GM19372 (cell line): Measurements from ENCODE around the gene HOXA2.

Experiments
- ATAC-seq: cut with Tn5 transposase; IDR thresholded peaks from one replicate; pipeline ENCODE4 v1.9.1; 2021; ENCODE audit warnings: mild to moderate bottlenecking, low read depth, moderate library complexity; ENCODE audit not compliant: unreplicated experiment

Gene HOXA2

DNA sequence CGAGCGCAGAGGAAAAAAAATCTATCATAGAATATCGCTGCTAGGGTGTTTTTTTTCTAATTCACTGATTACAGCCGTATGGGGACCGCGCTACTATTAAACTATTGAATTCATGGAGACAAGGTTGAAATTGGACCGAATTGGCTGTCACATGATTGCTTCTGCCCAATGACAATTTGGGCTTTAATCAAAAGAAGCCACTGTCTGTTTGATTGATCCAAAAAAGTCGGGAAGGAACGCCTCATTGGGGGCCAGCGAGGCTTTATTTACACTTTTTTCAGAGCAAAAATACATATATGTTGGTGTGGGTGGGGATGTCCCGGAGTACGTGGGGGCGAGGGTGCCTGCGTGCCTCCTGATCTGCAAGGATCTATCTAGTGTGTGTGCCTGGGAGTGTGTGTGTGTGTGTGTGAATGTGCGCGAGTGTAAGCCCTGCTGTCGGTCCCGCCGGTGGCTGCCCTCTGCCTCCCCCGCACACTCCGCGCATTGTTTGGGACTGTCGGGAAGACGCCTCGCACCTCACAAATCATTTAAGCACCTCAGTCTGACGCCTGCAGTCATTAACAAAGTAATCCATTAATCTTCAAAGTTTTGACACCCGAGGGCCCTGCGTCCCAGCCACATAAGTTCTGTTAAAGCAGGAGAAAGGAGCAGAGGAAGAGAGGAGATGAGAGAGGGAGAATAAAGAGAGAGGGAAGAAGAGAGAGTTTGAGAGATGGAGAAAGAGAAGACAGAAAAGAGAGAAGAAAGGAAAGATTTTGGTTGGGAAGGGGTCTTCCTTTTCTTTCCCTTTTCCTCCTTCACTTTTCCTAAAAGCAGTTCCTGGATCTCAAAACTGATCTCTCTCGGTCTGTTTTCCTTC, at the start of gene HOXA2:
HOXA2 (minus strand) TSS at position 103 of the 862 bp plus-strand sequence. CDS start 183 bp downstream, outside the sequence.
- no peak for ATAC-seq

DNA sequence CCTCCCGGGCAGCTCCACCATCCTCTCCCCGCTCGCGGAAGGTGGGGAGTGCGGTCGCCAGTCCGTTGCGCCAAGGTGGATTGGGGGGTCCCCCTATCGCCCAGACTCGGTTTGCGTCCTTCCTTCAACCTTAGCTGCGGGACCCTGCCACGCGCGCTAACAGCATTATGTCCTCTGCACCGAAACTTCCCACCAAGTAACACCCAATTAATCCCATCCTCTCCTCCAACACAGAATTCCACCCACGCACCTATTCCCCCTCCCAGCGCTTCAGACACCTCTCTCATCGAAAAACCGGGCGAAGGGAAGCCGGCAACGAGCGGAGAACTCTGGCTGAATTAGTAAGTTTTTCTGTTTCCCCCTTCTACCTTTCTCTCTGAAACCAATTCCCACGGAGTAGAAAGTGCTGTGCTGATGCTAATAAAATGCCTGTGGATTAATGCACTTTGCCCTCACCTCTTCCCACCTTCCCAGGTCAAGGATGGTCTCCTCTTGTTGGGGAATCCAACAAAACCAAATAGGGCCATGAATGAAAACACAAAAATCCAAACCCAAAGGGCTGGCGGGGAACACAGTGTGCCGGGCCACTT, 49.0 kb upstream of the HOXA2 start:
- ATAC-seq = no peak

DNA sequence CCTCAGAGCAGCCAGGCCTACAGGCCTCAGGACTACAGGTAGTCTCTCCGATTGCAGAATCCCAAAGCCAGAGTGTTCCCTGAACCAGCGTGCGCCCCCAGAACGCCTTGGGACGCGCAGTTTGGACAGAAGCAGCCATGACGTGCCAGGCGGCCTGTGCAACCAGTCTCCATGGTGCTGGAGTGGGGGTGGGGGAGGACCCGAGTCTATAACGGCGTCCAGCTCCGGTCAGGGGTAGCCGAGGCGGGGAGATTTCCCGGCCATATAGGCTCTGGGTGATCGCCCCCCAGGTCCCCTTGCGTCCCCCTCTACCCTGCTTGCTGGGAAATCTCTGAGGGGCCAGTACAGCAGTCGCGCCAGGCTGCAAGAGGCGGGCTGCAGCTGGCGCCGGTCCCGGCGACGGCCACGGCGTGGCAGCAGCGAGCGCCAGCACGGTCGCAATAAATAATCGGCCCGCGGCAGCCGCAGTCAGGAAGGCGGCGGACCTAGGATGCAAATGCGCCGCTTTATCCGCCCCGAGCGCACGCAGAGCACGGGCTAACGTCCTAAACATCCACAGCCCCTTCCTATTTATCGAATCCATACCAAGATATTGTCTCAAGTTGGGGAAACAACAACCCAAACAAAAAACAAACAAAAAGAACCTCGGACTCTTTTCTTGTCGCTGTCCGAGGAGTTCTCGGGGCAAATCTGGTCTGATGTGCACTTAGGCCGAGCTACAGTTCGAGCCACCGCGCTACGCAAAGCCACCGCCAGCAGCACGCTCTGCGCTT, 48.3 kb upstream of the HOXA2 start:
- peak; percentile 80 for ATAC-seq

DNA sequence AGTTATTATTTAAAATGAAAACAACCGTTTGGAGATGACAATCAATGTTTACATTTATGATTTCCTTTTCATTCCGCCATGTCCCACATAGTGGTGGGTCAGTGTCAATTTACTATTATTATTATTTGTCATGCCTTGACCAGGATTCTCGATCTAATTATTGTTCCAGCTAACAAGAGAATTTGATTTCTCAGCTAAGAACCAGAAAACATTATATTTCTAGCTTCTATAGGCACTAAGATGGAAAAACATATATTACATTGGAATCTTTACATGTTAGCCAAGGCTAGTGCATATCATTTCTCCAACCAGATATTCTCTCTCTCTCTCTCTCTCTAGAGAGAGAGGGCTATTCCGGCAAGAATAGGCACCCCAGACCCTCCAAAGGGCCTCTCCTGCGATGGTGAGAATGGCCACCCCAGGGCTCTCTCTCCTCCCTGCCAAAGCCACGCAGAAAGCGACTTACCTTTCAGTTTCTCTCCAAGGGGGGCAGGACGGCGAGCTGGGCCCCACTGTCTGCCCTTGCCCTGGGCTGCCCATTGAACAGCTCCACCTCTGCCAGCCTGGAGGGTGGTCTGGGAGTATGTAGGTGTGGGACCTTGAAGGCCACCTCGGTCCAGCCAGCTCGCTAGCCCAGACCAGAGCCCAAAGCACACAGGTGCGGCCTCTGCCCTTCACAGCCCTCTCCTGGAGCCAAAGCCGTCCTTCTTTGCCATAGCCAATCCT, 47.5 kb upstream of the HOXA2 start:
- ATAC-seq = no peak

DNA sequence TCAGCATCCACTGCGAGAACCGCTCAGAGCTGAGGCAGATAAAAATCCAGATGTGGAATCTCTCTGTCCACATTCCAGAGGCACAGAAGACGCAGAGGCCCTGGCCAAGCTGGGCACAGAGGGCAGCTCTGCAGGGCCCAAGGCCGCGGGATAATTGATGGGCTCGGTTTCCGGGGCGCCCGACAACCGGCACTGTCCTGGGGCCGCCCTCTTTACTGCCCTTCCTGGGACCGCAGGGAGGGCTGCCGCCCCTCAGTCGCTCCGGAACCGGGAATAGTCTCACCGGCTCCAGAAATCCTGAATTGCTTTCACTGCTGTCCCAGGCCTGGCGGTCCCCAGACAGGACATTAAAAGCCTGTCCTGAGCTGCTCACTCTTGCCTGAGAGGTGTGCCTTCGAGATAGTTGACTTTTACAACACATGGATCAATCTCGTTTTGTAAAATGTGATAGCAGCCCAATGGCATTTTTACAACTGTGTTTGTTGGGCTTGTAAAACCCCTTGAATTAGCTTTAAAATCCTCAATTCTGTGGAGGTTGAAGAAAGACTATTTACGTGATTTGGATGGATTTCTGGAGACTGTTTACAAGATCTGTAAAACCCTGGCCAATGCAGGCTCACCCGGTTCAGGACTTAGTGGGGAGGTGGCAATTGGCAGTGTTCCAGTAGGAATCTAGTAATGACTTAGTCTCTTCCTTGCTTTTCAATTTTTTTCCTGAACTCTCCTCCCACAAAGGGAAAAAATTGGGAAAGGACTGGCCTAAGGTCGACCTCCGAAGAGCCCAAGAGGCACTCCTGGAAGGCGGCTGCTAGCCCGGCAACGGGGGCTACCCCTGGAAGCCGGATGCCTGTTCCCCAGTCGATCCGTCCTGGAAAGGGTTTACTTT, 46.5 kb upstream of the HOXA2 start:
- ATAC-seq = no peak

DNA sequence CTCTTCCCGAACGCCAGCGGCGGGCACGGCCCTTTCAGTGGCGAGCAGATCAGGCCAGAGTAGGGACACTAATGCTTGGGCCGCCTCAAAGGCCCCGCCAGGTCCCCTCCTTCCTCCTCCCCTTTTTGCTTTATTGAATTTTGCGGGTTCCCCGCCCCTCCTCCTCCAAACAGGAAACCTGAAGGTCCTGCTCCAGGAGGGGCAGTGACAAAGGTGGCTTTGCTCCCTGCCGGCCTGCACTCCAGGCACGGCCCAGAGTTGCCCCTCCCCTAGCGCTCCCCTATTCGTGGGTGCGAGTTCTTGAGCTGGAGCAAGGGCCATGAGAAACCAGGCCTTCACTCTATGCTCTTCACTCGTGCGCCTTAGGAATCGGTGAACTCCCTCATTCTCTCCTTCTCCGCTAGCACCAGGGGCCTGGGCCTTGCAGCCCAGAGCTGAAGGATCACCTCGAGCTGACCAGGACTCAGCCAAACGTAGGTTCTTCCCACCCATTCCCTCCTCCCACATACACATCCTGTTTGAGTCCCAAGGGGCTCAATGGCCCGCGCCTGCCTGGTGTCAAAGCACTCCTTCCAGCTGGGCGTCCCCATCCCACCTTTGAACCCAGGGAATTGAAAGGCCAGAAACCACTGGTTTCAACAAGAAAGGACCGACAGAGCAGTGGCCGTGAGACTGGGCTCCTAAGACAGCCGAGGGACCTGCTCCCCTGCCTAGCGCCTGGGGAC, 45.7 kb upstream of the HOXA2 start:
- ATAC-seq = no peak

DNA sequence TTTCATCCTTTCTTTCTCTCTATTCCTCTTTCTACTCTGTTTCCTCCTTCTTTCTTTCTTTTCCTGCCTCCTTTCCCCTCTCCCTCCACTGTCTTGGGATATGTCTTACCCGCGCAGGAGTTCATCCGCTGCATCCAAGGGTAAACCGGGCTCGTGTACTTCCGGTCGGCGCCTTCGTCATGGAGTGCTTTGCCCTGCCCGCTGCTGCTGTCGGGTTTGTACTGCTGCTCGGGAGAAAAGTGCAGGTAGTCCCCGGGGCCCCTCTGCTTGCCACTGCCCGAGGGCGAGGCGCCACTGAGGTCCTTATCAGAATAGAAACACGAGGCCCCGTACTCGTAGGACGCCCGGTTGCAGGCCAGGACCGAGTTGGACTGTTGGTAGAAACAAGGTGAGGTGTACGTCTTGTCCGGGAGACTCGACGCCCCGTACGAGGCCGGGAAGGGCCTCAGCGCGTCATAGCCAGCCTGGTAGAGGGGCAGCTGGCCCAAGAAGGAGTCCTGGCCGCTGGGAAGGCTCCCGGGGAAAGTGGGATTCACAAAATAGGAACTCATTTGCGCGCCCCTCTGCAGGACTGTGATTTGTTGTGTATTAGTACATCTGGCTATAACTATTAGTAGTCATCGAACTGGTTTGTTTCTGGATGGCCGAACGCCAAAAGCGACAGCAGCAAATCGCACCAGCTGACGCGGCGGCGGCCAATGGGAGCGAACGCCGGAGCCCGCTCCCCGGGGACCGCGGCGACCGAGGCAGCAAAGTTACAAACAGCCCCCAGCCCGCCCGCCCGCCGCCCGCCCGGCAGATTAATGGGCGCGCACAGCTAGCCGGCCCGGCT, 44.9 kb upstream of the HOXA2 start, which contains the start of gene HOXA6:
HOXA6 (minus strand) TSS at position 576 of the 832 bp plus-strand sequence; CDS start at position 551, 25 bp downstream.
- no peak for ATAC-seq

DNA sequence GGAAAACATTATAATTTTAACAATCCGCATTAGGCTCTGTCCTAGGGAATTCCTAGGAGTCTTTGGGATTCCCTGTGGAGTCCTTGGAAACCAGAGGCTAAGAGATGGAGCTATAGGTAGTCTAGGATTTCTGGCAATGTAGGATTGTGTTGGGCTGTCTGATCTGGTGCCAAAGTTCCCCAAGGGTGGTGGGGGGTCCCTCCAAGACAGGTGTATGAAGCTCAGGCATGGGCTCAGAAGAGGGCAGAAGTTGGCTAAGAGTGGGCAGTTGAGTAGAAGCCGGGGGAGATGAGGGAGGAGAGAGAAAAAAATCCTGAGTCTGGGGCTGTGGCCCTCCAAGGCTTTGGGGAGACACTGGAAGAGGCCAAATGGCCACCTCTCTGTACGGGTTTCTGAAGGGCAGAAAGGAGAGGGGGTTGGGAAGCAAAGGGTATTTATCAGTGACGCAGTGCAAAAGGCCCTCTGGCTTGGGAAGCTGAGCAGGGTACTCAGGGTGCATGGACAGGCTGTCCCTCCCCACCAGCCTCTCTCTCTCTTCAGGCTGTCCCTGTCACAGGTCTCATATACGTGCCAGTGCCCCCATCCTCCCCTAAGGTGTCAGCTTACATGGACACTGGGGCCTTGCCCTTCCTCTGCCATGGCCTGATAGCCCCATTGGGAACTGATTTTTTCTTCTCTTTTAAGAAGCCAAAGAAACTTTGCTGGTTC, 44.2 kb upstream of the HOXA2 start:
- ATAC-seq = no peak

DNA sequence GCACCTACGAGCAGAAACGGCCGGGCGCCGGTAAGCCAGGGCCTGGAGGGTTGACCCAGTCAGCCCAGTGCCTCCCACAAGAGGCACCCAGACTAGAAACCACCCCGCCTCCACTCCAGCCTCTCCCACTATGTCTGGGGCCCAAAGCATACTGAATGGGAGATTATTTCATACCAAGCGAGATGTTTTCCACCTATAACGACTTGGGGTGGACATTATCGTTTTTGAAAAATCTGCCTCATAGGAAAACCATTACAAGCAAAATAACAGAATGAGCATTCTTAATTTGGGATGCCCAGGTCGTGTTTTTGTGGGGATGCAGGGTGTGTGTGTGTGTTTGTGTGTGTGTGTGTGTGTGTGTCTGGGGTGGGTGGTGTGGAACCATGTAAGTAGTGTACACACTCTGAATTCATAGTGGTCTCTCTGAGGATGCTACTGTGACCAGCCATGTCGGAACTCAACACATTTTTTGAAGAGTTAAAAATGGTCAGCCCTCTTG, 43.5 kb upstream of the HOXA2 start:
- ATAC-seq = no peak

DNA sequence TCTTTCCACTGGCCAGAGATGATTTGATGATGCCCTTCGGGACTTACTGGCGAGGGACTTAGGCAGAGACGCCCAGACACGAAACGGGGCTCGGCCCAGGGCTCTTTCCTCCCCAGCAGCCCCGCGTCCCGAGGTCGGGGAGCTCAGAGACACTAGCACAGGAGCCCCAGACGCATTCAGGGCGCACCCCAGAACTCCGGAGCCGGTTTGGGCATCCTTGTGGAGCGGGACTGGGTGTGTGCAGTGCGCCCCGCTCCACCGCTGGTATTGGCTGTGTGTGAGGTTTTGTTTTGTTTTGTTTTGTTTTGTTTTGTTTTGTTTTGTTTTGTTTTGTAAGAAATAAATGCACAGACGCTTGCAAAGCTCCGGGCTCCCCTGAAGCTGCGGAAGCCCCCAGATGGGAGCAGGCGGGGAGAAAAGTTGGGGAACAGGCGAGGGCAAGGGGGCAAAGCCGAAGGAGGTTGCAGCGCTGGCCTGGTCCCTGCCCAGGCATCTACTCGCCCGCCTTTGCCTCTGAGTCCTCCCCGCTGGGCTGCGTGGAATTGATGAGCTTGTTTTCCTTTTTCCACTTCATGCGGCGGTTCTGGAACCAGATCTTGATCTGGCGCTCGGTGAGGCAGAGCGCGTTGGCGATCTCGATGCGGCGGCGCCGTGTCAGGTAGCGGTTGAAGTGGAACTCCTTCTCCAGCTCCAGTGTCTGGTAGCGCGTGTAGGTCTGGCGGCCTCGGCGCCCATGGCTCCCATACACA, 42.9 kb upstream of the HOXA2 start:
- no peak for ATAC-seq

DNA sequence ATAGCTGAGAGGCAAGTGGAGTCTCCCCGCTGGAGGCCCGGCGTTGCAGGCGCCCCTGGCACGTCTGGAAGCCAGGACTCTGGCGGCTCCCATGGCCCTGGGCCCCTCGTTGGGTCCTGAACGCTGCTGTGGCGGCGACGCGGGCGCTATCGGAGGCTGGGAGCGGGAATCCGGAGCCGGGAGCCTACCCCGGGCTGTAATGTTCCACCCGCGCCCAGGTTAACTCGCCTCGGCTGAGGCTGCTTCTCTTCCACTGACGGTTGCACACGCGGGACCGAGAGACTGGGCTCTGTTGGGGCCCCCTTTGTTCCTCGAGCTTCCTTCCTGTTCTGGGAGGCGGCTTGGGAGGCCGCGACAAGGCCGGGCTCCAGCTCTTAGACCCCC, 42.3 kb upstream of the HOXA2 start:
- no peak for ATAC-seq

DNA sequence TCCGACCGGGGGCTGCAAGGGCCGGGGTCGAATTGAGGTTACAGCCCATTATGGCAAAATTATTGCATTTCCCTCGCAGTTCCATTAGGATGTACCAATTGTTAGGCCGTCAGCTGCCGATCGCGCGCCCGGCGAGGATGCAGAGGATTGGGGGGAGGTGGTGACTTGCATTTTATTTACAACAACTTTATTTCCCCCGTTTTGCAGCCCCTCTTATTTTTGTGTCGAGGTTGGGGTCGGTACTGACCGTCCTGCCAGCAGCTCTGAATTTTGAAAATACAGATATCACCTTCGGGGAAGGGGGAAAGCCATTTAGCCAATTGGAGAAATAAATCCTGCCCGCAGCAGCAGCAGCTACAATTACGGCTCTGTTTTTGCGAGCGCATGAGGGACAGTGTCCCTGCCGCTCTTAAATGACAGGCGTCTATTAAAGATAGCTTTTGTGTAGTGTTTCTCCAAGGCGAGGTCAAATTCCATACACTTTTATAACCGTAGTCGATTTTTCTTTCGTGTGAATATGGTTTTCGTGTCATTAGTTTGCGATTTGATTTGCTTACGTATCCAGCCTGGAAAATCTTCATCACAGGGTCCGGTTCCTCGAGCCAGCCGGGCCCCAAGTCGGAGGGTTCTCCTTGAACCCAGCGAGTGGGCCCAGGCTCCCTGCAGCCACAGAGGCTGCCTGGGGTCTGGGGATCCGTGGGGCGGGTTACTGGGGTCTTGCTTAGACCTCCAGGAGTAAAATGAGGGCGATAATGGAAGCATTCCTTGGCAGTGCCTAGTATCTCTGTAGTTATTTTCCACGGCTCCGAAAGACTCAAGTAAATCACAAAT, 41.7 kb upstream of the HOXA2 start:
- ATAC-seq = no peak

DNA sequence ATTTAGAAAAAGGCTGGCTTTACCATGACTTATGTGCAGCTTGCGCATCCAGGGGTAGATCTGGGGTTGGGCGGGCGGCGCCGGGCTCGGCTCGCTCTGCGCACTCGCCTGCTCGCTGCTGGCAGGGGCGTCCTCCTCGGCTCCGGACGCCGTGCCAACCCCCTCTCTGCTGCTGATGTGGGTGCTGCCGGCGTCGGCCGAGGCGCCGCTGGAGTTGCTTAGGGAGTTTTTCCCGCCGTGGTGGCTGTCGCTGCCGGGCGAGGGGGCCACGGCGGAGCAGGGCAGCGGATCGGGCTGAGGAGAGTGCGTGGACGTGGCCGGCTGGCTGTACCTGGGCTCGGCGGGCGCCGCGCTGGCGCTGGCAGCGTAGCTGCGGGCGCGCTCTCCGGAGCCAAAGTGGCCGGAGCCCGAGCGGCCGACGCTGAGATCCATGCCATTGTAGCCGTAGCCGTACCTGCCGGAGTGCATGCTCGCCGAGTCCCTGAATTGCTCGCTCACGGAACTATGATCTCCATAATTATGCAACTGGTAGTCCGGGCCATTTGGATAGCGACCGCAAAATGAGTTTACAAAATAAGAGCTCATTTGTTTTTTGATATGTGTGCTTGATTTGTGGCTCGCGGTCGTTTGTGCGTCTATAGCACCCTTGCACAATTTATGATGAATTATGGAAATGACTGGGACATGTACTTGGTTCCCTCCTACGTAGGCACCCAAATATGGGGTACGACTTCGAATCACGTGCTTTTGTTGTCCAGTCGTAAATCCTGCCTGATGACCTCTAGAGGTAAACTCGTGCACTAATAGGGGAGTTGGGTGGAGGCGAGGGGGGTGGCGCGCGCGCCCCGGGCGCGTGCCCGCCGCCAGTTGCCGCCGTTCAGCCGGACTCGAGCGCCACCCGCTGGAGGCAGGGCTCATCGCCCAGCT, 40.8 kb upstream of the HOXA2 start, which contains the start of gene HOXA5:
HOXA5 (minus strand) TSS at position 659 of the 927 bp plus-strand sequence; CDS start at position 585, 74 bp downstream.
- ATAC-seq = no peak

DNA sequence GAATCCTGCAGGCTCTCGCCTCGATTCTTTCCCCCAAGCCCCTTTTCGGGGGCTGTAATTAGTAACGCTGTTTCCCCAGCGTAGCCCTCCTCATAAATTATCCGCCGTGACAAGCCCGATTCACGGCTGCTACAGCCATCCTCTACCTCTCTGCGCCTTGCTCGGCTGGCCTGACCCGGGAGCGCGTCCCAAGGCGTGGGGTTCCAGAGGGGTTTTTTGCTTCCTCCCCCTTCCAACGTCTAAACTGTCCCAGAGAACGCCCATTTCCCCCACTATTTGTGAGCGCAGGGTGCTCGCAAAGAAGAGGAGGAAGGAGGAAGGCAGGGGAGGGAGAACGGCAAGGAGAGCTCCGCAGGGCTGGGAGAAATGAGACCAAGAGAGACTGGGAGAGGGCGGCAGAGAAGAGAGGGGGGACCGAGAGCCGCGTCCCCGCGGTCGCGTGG, 40.1 kb upstream of the HOXA2 start:
- ATAC-seq = no peak
